ENCODE measurements around the gene MXD4.

The MXD4 gene

GRCh38 chr4:2261110-2261852, 628 bp downstream of the MXD4 start:
- DNase-seq = no peak

GRCh38 chr4:2260344-2261109, 1.4 kb downstream of the MXD4 start:
- DNase-seq = no peak

DNA sequence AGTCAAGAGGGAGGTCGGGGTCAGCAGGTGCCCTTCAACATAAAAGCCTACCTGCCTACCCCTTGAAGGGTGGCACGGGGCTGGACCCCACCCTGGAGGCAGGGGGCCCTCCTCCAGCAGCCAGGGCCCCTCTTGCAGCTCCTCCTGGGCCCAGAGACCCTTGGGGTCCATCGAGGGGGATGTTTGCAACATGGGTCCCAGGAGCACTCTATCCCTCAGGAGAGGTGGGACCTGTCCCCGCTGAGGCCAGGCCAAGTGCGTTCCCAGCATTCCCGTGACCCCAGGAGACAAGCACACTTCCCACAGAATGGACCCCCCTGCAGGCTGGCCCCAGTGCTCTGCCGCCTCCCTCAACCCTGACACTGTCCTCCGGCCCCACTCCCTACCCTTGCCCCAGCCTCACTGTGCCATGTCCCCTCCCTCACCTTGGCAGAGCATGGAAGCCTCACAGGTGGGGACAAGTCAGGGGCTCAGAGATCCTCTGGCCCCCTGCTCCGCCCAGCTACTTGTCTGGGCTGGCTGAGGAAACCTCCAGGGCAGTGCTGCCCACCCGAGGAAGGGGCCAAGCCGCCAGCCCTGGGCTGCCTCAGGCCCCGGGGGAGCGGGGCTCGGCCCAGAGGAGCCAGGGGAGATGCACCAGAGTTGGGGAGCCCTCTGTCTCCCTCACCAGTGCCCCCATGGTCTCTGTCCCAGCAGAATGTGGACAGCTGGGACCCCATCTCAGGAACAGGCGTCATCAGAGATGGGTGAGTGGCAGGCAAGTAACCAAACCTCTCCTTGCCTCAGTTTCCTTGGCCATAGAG, 2.2 kb downstream of the MXD4 start:
- DNase-seq = no peak

DNA sequence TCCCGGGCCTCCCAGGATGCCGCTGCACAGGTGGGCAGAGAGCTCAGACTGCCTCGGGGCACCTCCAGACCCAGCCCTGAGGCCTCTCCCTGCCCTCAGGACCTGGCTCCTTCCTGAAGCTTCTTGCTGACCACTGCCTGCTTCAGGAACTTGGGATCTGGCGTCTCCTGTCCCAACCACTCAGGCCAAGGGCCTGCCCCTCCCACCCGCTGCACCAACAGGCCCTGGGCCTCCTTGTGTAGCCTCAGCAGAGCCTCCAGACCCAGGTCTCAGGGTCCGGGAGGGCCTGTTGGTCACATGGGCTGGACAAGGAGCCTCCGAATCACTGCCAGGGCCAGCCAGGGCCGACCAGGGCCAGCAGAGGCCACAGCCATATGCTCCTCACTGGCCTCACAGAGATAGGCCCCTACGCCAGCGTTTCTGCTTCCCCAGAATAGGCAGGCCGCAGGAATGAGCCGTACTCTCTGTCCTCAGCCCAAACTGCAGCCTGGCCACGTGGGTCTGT, 2.8 kb downstream of the MXD4 start:
- DNase-seq = no peak

DNA sequence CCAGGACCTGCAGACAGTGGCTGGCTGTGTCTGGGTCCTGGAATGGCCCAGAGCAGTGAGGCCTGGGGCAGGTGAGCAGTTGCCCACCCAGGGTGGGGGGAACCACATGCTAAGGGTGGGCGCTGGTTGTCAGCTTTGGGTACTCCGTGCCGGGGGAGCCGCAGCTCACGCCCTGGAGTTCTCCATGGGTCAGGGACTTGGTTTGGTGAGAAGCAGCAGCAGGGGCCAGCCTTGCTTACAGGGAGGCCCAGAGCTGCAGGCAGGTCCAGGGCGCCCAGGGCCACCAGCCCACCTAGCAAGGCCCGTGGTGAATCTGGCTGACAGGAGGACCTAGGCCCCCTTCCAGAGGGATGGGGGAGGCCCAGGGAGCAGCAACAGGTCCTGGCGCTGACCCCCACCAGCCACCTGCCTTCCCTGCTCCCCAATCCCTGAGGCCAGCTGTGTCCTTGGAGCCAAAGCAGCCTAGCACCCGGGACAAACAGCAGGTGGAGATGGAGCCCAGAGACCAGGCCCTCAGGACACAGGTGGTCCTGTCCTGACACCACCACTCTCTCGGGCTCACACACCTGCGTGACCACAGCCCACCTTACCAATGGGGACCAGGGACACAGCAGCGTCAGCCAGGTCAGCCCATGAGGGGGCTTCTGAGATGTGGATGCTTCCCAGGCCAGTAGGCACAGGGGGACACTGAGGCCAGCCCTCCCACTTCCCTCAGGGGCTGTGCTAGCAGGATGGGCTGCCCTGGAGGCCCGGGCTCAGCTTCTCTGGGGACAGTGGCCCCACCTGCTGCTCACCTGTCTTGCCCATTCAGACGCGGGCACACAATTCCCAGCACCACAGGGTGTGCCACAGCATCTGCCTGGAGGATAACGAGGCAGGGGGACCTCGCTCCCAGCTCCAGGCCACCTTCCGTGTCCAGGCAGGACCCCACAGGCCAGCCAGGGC, 3.5 kb downstream of the MXD4 start:
- DNase-seq = no peak

- DNase-seq = no peak
Observed at GRCh38 chr4:2257361-2258081, 4.4 kb downstream of the MXD4 start.

- no peak for DNase-seq
Observed at GRCh38 chr4:2256781-2257191, 5.1 kb downstream of the MXD4 start.

- no peak for DNase-seq
Observed at GRCh38 chr4:2256156-2256731, 5.7 kb downstream of the MXD4 start.

DNA sequence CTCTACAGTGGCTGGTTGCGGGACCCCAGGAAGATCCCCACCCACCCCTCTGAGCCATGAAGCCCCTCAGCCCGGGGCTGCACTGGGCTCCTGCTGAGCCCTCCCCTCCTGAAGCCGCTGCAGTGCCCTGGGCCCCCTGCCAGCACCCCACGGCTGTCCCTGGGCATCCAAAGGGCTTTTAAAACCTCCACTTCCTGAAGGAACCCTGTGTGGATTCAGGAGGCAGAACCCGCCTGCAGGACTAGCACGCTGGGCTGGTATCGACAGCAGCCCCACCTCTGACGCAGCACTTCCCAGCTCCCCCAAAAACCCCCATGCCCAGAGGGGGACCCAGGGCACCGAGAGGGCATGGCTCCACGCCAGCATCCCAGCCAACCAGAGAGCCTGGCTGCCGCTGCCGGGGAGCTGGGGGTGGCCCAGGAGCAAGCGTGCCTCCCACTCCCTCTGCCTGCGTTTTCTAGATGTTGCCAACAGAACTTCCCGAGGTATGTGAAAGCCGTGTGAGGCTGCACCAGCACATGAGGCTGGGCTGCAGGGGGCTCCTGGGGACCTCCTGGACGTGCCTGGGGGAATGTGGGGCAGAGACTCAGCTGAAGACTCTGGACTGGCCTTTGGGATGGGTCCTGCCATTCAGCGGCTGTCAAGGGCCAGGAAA, 6.3 kb downstream of the MXD4 start:
- DNase-seq = no peak

GRCh38 chr4:2254665-2255500, 7.0 kb downstream of the MXD4 start:
- no peak for DNase-seq

- DNase-seq = no peak
Observed at GRCh38 chr4:2253160-2254084, 8.5 kb downstream of the MXD4 start.

DNA sequence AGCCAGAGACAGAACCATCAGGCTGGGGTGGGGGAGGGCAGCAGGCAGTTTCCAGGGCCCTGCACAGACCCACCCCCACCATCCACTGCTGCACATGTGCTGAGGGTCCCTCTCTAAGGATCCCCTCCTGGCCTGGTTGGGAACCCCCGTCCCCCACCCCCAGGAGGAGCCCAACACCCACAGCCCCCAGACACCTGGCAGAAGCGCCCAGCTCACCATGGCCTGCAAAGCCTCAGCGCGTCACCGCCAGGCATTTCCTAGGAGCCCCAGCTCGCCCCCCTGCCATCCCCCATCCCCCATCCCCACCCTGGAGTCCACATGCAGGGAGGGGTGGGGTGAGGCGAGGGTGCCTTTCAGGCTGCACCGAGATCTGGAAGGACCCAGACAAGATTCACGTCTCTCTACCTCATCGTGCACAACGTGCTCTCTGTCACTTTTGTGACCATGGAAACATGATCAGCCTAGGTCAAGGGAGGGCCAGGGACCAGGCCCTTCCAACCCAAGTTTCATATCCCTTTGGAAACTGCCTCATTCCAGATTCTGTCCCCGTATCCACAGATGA, 9.3 kb downstream of the MXD4 start:
- no peak for DNase-seq

DNA sequence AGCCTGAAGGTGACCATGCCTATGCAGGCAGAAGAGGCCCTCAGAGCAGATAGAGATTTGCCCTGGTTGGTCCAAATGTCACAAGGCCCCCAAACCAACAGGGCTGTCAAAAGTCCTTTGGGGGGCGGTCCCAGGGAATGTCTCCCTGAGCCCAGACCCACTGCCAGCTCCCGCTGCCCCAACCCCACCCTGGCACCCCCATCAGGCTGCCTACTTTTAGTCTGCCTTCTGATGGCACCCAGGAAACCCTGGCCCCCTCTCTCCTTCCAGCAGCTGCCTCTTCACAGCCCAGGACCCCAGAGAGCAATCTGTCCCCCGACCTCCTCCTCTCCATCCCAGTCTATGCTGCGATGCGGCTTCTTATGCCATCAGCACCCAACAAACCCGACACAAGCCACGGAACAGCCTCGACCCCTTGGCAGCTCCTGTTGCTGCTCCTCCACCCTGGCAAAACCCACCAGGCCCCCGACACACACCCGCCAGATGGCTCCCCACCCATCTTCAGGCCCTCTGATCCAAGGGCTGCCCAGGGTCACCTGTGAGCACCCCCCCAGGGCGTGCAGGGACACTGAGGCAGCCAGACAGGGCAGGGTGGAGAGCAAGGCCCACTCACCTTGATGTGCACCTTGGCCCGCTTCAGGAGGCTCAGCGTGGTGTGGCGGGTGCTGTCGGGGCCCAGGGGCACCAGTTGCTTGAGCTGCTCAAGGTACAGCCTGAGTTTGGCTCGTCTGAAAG, 9.9 kb downstream of the MXD4 start:
- no peak for DNase-seq

- DNase-seq = no peak
Observed at GRCh38 chr4:2251073-2251794, 10.7 kb downstream of the MXD4 start.

DNA sequence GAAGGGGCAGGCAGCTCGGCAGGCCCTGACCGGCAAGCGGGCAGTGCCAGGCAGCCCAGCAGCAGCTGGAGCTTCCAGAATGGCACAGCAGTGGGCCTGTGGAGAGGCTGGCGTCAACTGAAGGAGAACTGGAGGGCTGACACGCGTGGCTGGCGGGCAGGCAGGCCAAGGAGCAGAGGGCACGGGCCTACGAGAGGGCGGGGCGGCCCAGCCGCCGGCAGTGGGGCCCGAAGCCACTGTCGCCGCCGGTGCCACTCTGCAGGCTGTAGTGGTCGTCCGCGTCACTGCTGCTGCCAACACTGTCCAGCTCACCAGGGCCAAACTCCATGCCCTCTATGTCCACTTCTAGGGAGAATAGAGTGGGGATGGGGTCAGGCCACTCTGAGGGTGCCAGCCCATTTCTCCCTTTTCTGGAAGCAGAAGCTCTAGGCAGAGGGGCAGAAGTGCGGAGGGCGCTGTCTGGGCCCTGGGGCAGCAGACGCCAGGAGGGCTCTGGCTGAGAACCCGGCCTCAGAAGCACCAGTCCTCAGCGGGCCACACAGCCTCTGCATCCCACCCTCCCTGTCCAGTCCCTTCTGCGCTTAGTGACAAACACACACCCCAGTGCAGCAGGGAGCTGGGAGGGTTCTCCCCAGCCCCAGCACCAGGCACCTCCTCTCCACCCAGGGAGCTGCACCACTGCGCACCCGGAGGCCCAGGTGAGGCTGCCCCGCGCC, 11.4 kb downstream of the MXD4 start:
- no peak for DNase-seq
